ENCODE measurements around the gene CCNJ. TPM values are rescaled to one million over a fixed set of nuclear protein-coding genes. Genes with fewer than 3 reads are reported as not detected.

Gene CCNJ
- total RNA-seq, 1 experiment from 2014 or later, result 25.6 TPM

DNA sequence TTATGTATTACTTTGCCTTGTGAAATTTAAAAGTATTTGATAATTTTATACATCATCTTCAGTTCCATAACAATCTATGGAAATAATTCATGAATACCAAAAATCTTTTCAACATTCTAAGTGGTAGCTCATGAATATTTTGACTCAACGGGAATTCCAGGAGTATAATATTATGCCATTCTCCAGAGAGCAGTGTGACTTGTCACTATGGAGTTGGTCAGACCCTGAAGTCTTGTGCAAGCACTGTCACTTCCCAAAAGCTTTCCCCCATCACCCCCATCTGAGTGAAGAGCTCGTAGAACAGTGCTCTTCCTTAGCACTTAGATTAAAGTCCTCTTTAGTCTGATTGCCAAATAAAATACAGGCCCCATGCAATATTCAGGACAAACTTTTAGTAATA is 29.4 kb upstream of the CCNJ start:
- no TSS peak for BruUV-seq (replicated peaks)
- Histone ChIP-seq H3K4me1 (ENCODE audit: insufficient read depth, low read length, poor library complexity, severe bottlenecking) (no peaks in the 10 kb centered on the region), H3K9me3 (ENCODE audit: low read depth, low read length, poor library complexity, severe bottlenecking) (no peaks in the 10 kb centered on the region), H3K27me3 (replicated peaks; ENCODE audit: insufficient read depth, low read depth, low read length, poor library complexity) (peaks cover 3% of the 10 kb centered on the region), H3K4me3 (ENCODE audit: low read depth, low read length, poor library complexity, severe bottlenecking) (no peak overlapping the region), H3K27ac (ENCODE audit: low read depth, low read length, poor library complexity, severe bottlenecking) (no peak overlapping the region), H3K36me3 (ENCODE audit: insufficient read depth, low read length, poor library complexity, severe bottlenecking) (no peaks in the 10 kb centered on the region)
- DNase-seq (ENCODE audit: low spot score), result no peak
- CTCF ChIA-PET, result interaction anchor here (1.1 to 1.2 kb wide), 2 partner anchors 321 to 1764 kb away, joined by 3 to 6 read pairs; no protein-coding TSS in a partner anchor
- intact Hi-C loops (cut with micrococcal nuclease; ENCODE audit: unreplicated experiment), result no loop called here
- no peak for TF ChIP-seq EZH2 (IDR thresholded peaks at IDR 0.05; ENCODE audit: borderline replicate concordance, low read depth, low read length, poor library complexity, severe bottlenecking)
- TF ChIP-seq, protein P1, sequence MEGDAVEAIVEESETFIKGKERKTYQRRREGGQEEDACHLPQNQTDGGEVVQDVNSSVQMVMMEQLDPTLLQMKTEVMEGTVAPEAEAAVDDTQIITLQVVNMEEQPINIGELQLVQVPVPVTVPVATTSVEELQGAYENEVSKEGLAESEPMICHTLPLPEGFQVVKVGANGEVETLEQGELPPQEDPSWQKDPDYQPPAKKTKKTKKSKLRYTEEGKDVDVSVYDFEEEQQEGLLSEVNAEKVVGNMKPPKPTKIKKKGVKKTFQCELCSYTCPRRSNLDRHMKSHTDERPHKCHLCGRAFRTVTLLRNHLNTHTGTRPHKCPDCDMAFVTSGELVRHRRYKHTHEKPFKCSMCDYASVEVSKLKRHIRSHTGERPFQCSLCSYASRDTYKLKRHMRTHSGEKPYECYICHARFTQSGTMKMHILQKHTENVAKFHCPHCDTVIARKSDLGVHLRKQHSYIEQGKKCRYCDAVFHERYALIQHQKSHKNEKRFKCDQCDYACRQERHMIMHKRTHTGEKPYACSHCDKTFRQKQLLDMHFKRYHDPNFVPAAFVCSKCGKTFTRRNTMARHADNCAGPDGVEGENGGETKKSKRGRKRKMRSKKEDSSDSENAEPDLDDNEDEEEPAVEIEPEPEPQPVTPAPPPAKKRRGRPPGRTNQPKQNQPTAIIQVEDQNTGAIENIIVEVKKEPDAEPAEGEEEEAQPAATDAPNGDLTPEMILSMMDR (conservative IDR thresholded peaks at IDR 0.05; ENCODE audit: low read depth, low read length), result no peak
- POLR2A ChIA-PET (ENCODE audit: low non-redundant PET), result no interaction called here

DNA sequence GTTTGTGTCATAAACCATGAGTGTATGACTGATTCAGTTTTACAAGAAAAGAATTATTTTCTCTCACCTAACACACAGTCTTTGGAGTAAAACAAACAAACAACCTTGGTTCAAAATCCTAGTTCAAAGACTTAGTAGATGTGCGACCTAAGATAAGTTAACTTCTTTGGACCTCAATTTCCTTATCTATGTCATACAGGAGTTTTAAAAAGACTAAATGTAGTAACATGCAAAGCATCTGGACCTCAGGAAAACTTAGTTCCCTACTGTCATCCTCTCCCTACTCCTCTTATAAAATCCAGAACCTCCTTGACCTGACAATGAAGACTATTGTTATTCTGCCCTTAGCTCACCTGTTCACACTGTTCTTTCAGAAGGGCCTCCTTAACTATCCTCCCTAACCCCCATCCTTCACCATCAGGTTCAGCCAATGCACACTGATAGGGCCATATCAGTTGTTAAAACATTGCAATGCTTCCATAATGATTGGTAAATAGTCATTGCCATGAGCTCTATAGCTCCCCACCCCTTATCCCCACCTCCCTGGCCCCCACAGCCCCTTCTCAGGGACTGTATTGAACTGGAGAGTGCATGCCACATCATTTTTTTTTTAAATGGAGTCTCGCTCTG is 28.8 kb upstream of the CCNJ start:
- TF ChIP-seq EZH2 (IDR thresholded peaks at IDR 0.05; ENCODE audit: borderline replicate concordance, low read depth, low read length, poor library complexity, severe bottlenecking), result no peak
- TF ChIP-seq, protein P1 (conservative IDR thresholded peaks at IDR 0.05; ENCODE audit: low read depth, low read length), result no peak
- intact Hi-C loops (cut with micrococcal nuclease; ENCODE audit: unreplicated experiment), result no loop called here
- ChIA-PET POLR2A (ENCODE audit: low non-redundant PET) (no interaction called here), CTCF (interaction anchor here (1.2 kb wide), 1 partner anchor 1765 kb away, joined by 6 read pairs; no protein-coding TSS in a partner anchor)
- DNase-seq (ENCODE audit: low spot score), result no peak
- no peak overlapping the region for H3K27ac ChIP-seq (ENCODE audit: low read depth, low read length, poor library complexity, severe bottlenecking)
- no peak overlapping the region for H3K4me3 ChIP-seq (ENCODE audit: low read depth, low read length, poor library complexity, severe bottlenecking)
- no TSS peak for BruUV-seq (replicated peaks)
- H3K36me3 ChIP-seq (ENCODE audit: insufficient read depth, low read length, poor library complexity, severe bottlenecking), result no peaks in the 10 kb centered on the region
- no peaks in the 10 kb centered on the region for H3K9me3 ChIP-seq (ENCODE audit: low read depth, low read length, poor library complexity, severe bottlenecking)
- peaks cover 3% of the 10 kb centered on the region for H3K27me3 ChIP-seq (replicated peaks; ENCODE audit: insufficient read depth, low read depth, low read length, poor library complexity)
- H3K4me1 ChIP-seq (ENCODE audit: insufficient read depth, low read length, poor library complexity, severe bottlenecking), result no peaks in the 10 kb centered on the region

DNA sequence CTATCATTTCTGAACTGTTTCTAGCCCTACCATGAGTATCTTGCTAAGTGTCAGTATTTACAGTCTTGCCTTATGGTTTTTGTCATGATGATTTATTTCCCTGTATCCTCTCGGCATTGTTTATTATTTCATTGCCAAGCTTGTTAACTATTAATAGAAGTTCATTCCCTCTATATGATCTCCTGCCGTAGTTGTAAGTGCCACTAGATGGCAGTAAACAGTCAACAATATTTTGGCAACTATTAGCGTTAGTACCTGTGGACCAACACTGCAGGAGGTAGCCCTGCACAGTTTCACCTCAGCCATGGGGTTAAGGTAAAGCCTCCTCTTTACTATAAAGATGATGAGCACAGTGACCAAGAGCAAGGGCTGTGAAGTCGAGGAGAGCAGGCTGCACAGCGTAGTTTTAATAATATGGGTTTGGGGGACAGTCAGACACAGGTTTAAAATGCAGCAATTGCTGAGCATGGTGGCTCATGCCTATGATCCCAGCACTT is 26.1 kb upstream of the CCNJ start:
- BruUV-seq (replicated peaks), result no TSS peak
- H3K27ac ChIP-seq (ENCODE audit: low read depth, low read length, poor library complexity, severe bottlenecking), result no peak overlapping the region
- CTCF ChIA-PET, result interaction anchor here (0.6 to 1.0 kb wide), 7 partner anchors 15 to 713 kb away, joined by 3 to 10 read pairs (median 4); partner anchors contain the start of genes CC2D2B and TCTN3
- TF ChIP-seq, protein P1 (conservative IDR thresholded peaks at IDR 0.05; ENCODE audit: low read depth, low read length), result peak; percentile 80
- no peak for TF ChIP-seq EZH2 (IDR thresholded peaks at IDR 0.05; ENCODE audit: borderline replicate concordance, low read depth, low read length, poor library complexity, severe bottlenecking)
- H3K36me3 ChIP-seq (ENCODE audit: insufficient read depth, low read length, poor library complexity, severe bottlenecking), result no peaks in the 10 kb centered on the region
- H3K27me3 ChIP-seq (replicated peaks; ENCODE audit: insufficient read depth, low read depth, low read length, poor library complexity), result no peaks in the 10 kb centered on the region
- POLR2A ChIA-PET (ENCODE audit: low non-redundant PET), result no interaction called here
- H3K4me1 ChIP-seq (ENCODE audit: insufficient read depth, low read length, poor library complexity, severe bottlenecking), result no peaks in the 10 kb centered on the region
- intact Hi-C loops (cut with micrococcal nuclease; ENCODE audit: unreplicated experiment), result loop anchor here (1.0 kb wide), 2 partner anchors 276 to 323 kb away; no protein-coding TSS in a partner anchor
- no peaks in the 10 kb centered on the region for H3K9me3 ChIP-seq (ENCODE audit: low read depth, low read length, poor library complexity, severe bottlenecking)
- peak; percentile 58 for DNase-seq (ENCODE audit: low spot score)
- H3K4me3 ChIP-seq (ENCODE audit: low read depth, low read length, poor library complexity, severe bottlenecking), result no peak overlapping the region

All from A673 (cell line).